Thoracic aorta (tissue), 2 donors: ENCODE results near the gene IRF3. TPM values are rescaled to one million over a fixed set of nuclear protein-coding genes. Genes with fewer than 3 reads are reported as not detected.

Experiments used
- ATAC-seq: fragments of 150-250 bp; one replicate; pipeline ENCODE4 v1.8.0; 2017; ENCODE audit warnings: low read depth; ENCODE audit not compliant: insufficient number of reproducible peaks, low FRiP score
- DNase-seq: peaks from one replicate; pipeline ENCODE4 v3.0.0-alpha.2; 2020; ENCODE audit warnings: low spot score
- H3K27ac ChIP-seq, 2 donors: fragments of 200-600 bp; sonication (generic); 1 replicate in 1 of 2; 2 replicates in 1 of 2; pipeline ENCODE4 v1.5.1; 2016; ENCODE audit warnings: mild to moderate bottlenecking in 2 of 2, moderate library complexity in 2 of 2
- H3K27me3 ChIP-seq: fragments of 200-600 bp; sonication (generic); replicated peaks from 2 replicates; pipeline ENCODE4 v1.6.0; 2016; ENCODE audit warnings: mild to moderate bottlenecking; ENCODE audit not compliant: insufficient read depth
- H3K36me3 ChIP-seq: fragments of 200-600 bp; sonication (generic); one replicate; pipeline ENCODE4 v1.5.1; 2016
- H3K4me1 ChIP-seq, 2 donors: fragments of 200-600 bp; sonication (generic); 1 replicate in 1 of 2; 2 replicates in 1 of 2; pipeline versions ENCODE4 v1.5.1 to v1.6.0; 2016; ENCODE audit warnings: low read depth in 2 of 2, mild to moderate bottlenecking in 1 of 2; ENCODE audit not compliant: control insufficient read depth in 1 of 2
- H3K4me3 ChIP-seq: fragments of 200-600 bp; sonication (generic); 2 replicates; pipeline ENCODE4 v1.5.1; 2016; ENCODE audit warnings: mild to moderate bottlenecking
- H3K9me3 ChIP-seq: fragments of 200-600 bp; sonication (generic); 2 replicates; pipeline ENCODE4 v1.5.1; 2016
- total RNA-seq, 2 donors: library from RNA; depleted of rRNA; stranded (reverse); fragments of >200 nt; gene quantifications; one replicate each; pipeline versions ENCODE4 v1.1.0 to v1.2.3, GENCODE V29; 2016
- TF ChIP-seq, protein P1 (sequence below): fragments of 200-600 bp; sonication (generic); IDR thresholded peaks from one replicate; pipeline ENCODE4 v1.5.1; 2019; ENCODE audit warnings: antibody characterized with exemption

The IRF3 gene
- total RNA-seq, 2 donors from 2014 or later: 33.2 to 52.9 TPM

DNA sequence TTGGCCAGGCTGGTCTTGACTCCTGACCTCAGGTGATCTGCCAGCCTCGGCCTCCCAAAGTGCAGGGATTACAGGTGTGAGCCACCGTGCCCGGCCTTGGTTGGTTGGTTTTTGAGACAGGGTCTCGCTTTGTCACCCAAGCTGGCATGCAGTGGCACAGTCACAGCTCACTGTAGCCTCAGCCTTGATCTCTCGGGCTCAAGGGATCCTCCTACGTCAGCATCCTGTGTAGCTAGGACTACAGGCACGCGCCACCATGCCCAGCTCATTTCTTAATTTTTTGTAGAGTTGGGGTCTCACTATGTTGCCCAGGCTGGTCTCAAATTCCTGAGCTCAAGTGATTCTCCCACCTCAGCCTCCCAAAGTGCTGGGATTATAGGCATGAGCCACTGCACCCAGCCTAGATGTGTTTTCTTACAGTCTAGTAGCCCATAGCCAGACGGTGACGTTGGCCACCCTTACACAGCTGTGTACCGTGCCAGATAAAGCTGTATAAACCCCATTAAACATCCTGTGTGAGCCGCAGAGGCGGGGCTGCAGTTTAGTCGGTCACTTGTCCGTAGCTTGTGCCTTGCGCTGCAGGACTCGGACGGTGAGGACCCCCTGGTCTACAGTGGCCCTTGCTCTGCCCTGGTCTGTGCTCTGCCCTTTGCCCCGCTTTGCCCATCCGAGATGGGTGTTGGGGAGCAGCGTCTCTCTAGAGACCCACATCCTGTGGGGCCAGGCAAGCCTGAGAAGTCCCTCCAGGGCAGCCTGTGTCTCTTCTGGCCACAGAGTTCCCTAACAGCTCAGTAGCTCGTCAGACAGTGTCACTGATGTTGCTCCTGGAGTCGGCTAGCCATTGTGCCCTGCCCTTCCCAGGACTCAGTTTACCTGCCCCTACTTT is 9.8 kb downstream of the IRF3 start:
- Histone ChIP-seq H3K4me1 (no peaks in the 10 kb centered on the region), H3K27me3 (no peaks in the 10 kb centered on the region), H3K27ac (no peak overlapping the region), H3K4me3 (no peak overlapping the region), H3K9me3 (no peaks in the 10 kb centered on the region), H3K36me3 (peaks cover 78% of the 10 kb centered on the region)
- DNase-seq: no peak
- TF ChIP-seq, protein P1, sequence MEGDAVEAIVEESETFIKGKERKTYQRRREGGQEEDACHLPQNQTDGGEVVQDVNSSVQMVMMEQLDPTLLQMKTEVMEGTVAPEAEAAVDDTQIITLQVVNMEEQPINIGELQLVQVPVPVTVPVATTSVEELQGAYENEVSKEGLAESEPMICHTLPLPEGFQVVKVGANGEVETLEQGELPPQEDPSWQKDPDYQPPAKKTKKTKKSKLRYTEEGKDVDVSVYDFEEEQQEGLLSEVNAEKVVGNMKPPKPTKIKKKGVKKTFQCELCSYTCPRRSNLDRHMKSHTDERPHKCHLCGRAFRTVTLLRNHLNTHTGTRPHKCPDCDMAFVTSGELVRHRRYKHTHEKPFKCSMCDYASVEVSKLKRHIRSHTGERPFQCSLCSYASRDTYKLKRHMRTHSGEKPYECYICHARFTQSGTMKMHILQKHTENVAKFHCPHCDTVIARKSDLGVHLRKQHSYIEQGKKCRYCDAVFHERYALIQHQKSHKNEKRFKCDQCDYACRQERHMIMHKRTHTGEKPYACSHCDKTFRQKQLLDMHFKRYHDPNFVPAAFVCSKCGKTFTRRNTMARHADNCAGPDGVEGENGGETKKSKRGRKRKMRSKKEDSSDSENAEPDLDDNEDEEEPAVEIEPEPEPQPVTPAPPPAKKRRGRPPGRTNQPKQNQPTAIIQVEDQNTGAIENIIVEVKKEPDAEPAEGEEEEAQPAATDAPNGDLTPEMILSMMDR: no peak
- no peak for ATAC-seq

DNA sequence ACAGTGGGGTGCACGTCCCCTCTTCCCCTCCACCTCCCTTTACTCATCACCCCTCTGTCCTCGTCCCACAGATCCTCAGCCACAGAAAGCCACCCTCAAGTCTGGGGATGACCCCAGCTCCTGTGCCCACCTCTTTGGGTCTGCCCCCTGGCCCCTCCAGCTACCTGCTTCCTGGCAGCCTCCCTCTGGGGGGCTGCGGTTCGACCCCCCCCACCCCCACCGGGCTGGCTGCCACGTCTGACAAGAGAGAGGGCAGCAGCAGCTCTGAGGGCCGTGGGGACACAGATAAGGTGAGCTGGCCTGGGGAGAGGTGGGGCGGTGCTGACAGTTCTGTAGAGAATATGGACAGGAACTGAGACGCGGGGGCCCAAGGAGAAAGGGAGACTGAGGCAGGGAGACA is 11.1 kb downstream of the IRF3 start:
- Histone ChIP-seq H3K9me3 (no peaks in the 10 kb centered on the region), H3K27me3 (no peaks in the 10 kb centered on the region), H3K27ac (no peak overlapping the region), H3K4me1 (no peaks in the 10 kb centered on the region), H3K4me3 (no peak overlapping the region), H3K36me3 (peaks cover 81% of the 10 kb centered on the region)
- ATAC-seq: no peak
- DNase-seq: no peak
- TF ChIP-seq, protein P1: no peak

DNA sequence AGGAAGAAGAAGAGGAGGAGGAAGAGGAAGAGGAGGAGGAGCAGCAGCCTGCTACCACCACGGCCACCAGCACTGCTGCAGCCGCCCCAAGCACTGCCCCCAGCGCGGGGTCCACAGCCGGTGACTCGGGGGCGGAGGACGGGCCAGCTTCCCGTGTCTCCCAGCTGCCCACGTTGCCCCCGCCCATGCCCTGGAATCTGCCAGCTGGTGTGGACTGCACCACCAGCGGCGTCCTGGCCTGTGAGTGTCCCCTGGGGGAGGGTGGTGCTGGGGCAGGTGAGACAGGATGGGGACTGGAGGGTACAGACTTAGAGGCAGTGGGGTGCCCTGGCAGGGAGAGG is 12.2 kb downstream of the IRF3 start:
- no peak for DNase-seq
- no peak overlapping the region for H3K27ac ChIP-seq

DNA sequence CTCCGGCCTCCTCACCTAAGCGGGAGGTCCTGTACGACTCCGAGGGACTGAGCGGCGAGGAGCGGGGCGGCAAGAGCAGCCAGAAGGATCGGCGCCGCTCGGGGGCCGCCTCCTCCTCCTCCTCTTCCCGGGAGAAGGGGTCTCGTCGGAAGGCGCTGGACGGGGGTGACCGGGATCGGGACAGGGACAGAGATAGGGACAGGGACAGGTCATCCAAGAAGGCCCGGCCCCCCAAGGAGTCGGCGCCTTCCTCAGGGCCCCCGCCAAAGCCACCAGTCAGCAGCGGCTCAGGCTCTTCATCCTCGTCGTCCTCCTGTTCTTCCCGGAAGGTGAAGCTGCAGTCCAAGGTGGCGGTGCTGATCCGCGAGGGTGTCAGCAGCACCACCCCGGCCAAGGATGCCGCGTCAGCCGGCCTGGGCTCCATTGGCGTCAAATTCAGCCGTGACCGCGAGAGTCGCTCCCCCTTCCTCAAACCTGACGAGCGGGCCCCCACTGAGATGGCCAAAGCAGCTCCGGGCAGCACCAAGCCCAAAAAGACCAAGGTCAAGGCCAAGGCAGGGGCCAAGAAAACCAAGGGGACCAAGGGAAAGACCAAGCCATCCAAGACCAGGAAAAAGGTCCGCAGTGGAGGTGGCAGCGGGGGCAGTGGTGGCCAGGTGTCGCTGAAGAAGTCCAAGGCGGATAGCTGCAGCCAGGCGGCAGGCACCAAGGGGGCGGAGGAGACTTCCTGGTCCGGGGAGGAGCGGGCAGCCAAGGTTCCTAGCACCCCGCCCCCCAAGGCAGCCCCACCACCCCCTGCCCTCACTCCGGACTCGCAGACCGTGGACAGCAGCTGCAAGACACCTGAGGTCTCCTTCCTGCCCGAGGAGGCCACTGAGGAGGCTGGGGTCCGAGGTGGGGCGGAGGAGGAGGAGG is 12.8 kb downstream of the IRF3 start:
- no peak overlapping the region for H3K4me3 ChIP-seq
- no peaks in the 10 kb centered on the region for H3K27me3 ChIP-seq
- H3K27ac ChIP-seq: no peak overlapping the region
- ATAC-seq (no peak), DNase-seq (no peak)
- H3K4me1 ChIP-seq: no peaks in the 10 kb centered on the region
- H3K36me3 ChIP-seq: peaks cover 71% of the 10 kb centered on the region
- H3K9me3 ChIP-seq: no peaks in the 10 kb centered on the region
- TF ChIP-seq, protein P1: no peak

More for the DNA sequence above, 12.2 kb downstream of the IRF3 start:
- no peaks in the 10 kb centered on the region for H3K4me1 ChIP-seq
- H3K4me3 ChIP-seq: no peak overlapping the region
- no peak for ATAC-seq
- TF ChIP-seq, protein P1: no peak
- H3K9me3 ChIP-seq: no peaks in the 10 kb centered on the region
- H3K36me3 ChIP-seq: peaks cover 76% of the 10 kb centered on the region
- no peaks in the 10 kb centered on the region for H3K27me3 ChIP-seq
